ENCODE data around the gene PRMT2. TPM values are rescaled to one million over a fixed set of nuclear protein-coding genes. Genes with fewer than 3 reads are reported as not detected.

Gene PRMT2
- total and polyA plus RNA-seq, 2 donors (not counting 1 experiment from before 2014, with no cell fraction given): 152 to 169 TPM

- no peaks in the 10 kb centered on the region for H3K4me1 ChIP-seq (ENCODE audit: control insufficient read depth, extremely low read depth, insufficient read depth, low read length)
- peaks cover 41% of the 10 kb centered on the region for H3K36me3 ChIP-seq (ENCODE audit: control insufficient read depth, insufficient read depth, low read length)
- TF ChIP-seq EZH2 (IDR thresholded peaks at IDR 0.05; ENCODE audit: low read length, missing control alignments): no peak
- H3K79me2 ChIP-seq (ENCODE audit: control insufficient read depth, insufficient read depth, low read length): peaks cover 31% of the 10 kb centered on the region
- H2AFZ ChIP-seq (ENCODE audit: low read length): no peak overlapping the region
- no peak overlapping the region for H3K27ac ChIP-seq (ENCODE audit: insufficient read depth, low read length)
- H4K20me1 ChIP-seq (ENCODE audit: control insufficient read depth, extremely low read depth, insufficient read depth, low read length): no peaks in the 10 kb centered on the region
- no peak overlapping the region for H3K4me3 ChIP-seq (replicated peaks in 1 of 4; ENCODE audit: control extremely low read depth in 1 of 4, insufficient read depth in 1 of 4, low read depth in 3 of 4, low read length in 4 of 4)
- H3K9me3 ChIP-seq (ENCODE audit: control insufficient read depth, insufficient read depth, low read depth, low read length): no peaks in the 10 kb centered on the region
- H3K9ac ChIP-seq (ENCODE audit: insufficient read depth, low read length): no peak overlapping the region
- H3K4me2 ChIP-seq (ENCODE audit: extremely low read depth, insufficient read depth, low read length): no peak overlapping the region
- DNase-seq (ENCODE audit: low read depth in 2 of 2): no peak
- no peaks in the 10 kb centered on the region for H3K27me3 ChIP-seq (ENCODE audit: control insufficient read depth, insufficient read depth, low read length)
Measured at GRCh38 chr21:46649356-46649755, 13.9 kb downstream of the PRMT2 start.

- Histone ChIP-seq H3K9me3 (ENCODE audit: control insufficient read depth, insufficient read depth, low read depth, low read length) (no peaks in the 10 kb centered on the region), H4K20me1 (ENCODE audit: control insufficient read depth, extremely low read depth, insufficient read depth, low read length) (no peaks in the 10 kb centered on the region), H3K27me3 (ENCODE audit: control insufficient read depth, insufficient read depth, low read length) (no peaks in the 10 kb centered on the region), H3K4me1 (ENCODE audit: control insufficient read depth, extremely low read depth, insufficient read depth, low read length) (no peaks in the 10 kb centered on the region), H3K4me2 (ENCODE audit: extremely low read depth, insufficient read depth, low read length) (no peak overlapping the region), H3K4me3 (replicated peaks in 1 of 4; ENCODE audit: control extremely low read depth in 1 of 4, insufficient read depth in 1 of 4, low read depth in 3 of 4, low read length in 4 of 4) (no peak overlapping the region), H3K79me2 (ENCODE audit: control insufficient read depth, insufficient read depth, low read length) (peaks cover 31% of the 10 kb centered on the region), H3K27ac (ENCODE audit: insufficient read depth, low read length) (no peak overlapping the region), H3K36me3 (ENCODE audit: control insufficient read depth, insufficient read depth, low read length) (peaks cover 41% of the 10 kb centered on the region), H2AFZ (ENCODE audit: low read length) (no peak overlapping the region), H3K9ac (ENCODE audit: insufficient read depth, low read length) (no peak overlapping the region)
- no peak for DNase-seq (ENCODE audit: low read depth in 2 of 2)
- TF ChIP-seq EZH2 (IDR thresholded peaks at IDR 0.05; ENCODE audit: low read length, missing control alignments): no peak
- TF ChIP-seq, protein P1, sequence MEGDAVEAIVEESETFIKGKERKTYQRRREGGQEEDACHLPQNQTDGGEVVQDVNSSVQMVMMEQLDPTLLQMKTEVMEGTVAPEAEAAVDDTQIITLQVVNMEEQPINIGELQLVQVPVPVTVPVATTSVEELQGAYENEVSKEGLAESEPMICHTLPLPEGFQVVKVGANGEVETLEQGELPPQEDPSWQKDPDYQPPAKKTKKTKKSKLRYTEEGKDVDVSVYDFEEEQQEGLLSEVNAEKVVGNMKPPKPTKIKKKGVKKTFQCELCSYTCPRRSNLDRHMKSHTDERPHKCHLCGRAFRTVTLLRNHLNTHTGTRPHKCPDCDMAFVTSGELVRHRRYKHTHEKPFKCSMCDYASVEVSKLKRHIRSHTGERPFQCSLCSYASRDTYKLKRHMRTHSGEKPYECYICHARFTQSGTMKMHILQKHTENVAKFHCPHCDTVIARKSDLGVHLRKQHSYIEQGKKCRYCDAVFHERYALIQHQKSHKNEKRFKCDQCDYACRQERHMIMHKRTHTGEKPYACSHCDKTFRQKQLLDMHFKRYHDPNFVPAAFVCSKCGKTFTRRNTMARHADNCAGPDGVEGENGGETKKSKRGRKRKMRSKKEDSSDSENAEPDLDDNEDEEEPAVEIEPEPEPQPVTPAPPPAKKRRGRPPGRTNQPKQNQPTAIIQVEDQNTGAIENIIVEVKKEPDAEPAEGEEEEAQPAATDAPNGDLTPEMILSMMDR (conservative IDR thresholded peaks at IDR 0.05 in 1 of 2, IDR thresholded peaks at IDR 0.05 in 1 of 2; ENCODE audit: low read depth in 1 of 2, low read length in 2 of 2): no peak
Measured at GRCh38 chr21:46650476-46651098, 15.1 kb downstream of the PRMT2 start.

DNA sequence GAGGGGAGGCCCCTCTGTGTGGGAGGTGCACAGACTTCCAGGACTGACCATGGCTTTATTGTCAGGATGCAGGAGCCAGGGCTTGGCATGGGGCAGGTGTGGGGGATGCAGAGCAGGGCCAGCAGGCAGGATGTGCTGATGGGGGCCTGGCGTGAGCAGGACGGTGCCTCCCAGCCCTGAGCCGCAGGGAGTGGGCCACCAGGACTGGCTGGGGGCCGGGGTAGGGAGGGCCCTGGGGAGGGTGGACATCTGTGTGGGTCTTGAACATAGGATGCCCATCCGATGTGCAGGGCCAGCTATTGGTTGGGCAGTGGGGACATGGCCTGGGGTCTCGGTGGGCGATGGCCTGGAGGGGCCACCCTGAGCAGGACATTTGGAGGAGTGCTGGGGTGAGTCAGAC, 15.6 kb downstream of the PRMT2 start:
- Histone ChIP-seq H3K4me3 (replicated peaks in 1 of 4; ENCODE audit: control extremely low read depth in 1 of 4, insufficient read depth in 1 of 4, low read depth in 3 of 4, low read length in 4 of 4) (no peak overlapping the region), H3K27ac (ENCODE audit: insufficient read depth, low read length) (no peak overlapping the region), H3K4me1 (ENCODE audit: control insufficient read depth, extremely low read depth, insufficient read depth, low read length) (no peaks in the 10 kb centered on the region), H4K20me1 (ENCODE audit: control insufficient read depth, extremely low read depth, insufficient read depth, low read length) (no peaks in the 10 kb centered on the region), H3K9me3 (ENCODE audit: control insufficient read depth, insufficient read depth, low read depth, low read length) (no peaks in the 10 kb centered on the region), H3K36me3 (ENCODE audit: control insufficient read depth, insufficient read depth, low read length) (peaks cover 37% of the 10 kb centered on the region), H3K27me3 (ENCODE audit: control insufficient read depth, insufficient read depth, low read length) (no peaks in the 10 kb centered on the region), H3K9ac (ENCODE audit: insufficient read depth, low read length) (no peak overlapping the region), H2AFZ (ENCODE audit: low read length) (no peak overlapping the region), H3K79me2 (ENCODE audit: control insufficient read depth, insufficient read depth, low read length) (peaks cover 31% of the 10 kb centered on the region), H3K4me2 (ENCODE audit: extremely low read depth, insufficient read depth, low read length) (no peak overlapping the region)
- no peak for TF ChIP-seq EZH2 (IDR thresholded peaks at IDR 0.05; ENCODE audit: low read length, missing control alignments)
- TF ChIP-seq, protein P1 (conservative IDR thresholded peaks at IDR 0.05 in 1 of 2, IDR thresholded peaks at IDR 0.05 in 1 of 2; ENCODE audit: low read depth in 1 of 2, low read length in 2 of 2): no peak
- DNase-seq (ENCODE audit: low read depth in 2 of 2): no peak
